ENCODE results near the gene KNDC1.

- TF ChIP-seq CTCF (conservative IDR thresholded peaks at IDR 0.05): no peak
- TF ChIP-seq EZH2 (IDR thresholded peaks at IDR 0.05; ENCODE audit: low read depth): no peak
Observed at GRCh38 chr10:133252223-133252552, 92.2 kb downstream of the KNDC1 start.
